Testis (tissue), 2 donors: Measurements from ENCODE around the gene ERCC6L.

Experiments used
- CTCF ChIP-seq, 3 experiments: fragments of 450-650 bp in 2 of 3; fragments of 200-600 bp in 1 of 3; sonication (generic) in 1 of 3; IDR thresholded peaks; one replicate each; pipeline ENCODE4 v1.5.1; 2016 to 2019; ENCODE audit warnings: antibody characterized with exemption in 3 of 3, mild to moderate bottlenecking in 2 of 3, moderate library complexity in 1 of 3
- POLR2A ChIP-seq: fragments of 450-650 bp; IDR thresholded peaks from one replicate; pipeline ENCODE4 v1.6.1; 2017; ENCODE audit warnings: antibody characterized with exemption, mild to moderate bottlenecking, moderate library complexity

GRCh38 chrX:72247206-72247942, 8.5 kb upstream of the ERCC6L start:
- no peak for TF ChIP-seq POLR2A
- no peak for TF ChIP-seq CTCF (IDR thresholded peaks at IDR 0.05)
